ENCODE data around the gene RAB43.

GRCh38 chr3:129057249-129057648, 64.4 kb downstream of the RAB43 start:
- no peak for TF ChIP-seq CTCF (IDR thresholded peaks at IDR 0.05)
- no peak for TF ChIP-seq EZH2 (IDR thresholded peaks at IDR 0.05)
